Right cardiac atrium (tissue), 5 donors: ENCODE results near the gene ITIH5. TPM values are rescaled to one million over a fixed set of nuclear protein-coding genes. Genes with fewer than 3 reads are reported as not detected.
A peak's percentile ranks its signal among the peaks of the same experiment; 100 is the strongest.
"Not testable (repeated sequence)": the region's sequence is repeated elsewhere in the genome, so short reads cannot be mapped to it uniquely, and the experiment has no call there.

Experiments used
- ATAC-seq, 2 donors: fragments of 200-7000 bp; cut with Tn5 transposase; one replicate each; pipeline versions ENCODE4 v1.8.0 to v1.9.1; 2020; ENCODE audit warnings: moderate library complexity in 2 of 2, mild to moderate bottlenecking in 1 of 2
- DNase-seq, 3 donors: peaks; one replicate each; pipeline ENCODE4 v3.0.0-alpha.2; 2020
- H3K27ac ChIP-seq: one replicate; pipeline ENCODE4 v1.5.1; 2013; ENCODE audit warnings: mild to moderate bottlenecking, low read length, control low read depth, moderate library complexity
- H3K27me3 ChIP-seq: one replicate; pipeline ENCODE4 v1.6.1; 2013; ENCODE audit not compliant: control insufficient read depth, insufficient read depth
- H3K4me1 ChIP-seq: one replicate; pipeline ENCODE4 v1.6.1; 2013; ENCODE audit warnings: low read length; ENCODE audit not compliant: control insufficient read depth, insufficient read depth
- H3K4me3 ChIP-seq: one replicate; pipeline ENCODE4 v1.5.1; 2013; ENCODE audit warnings: low read length, control low read depth
- H3K9me3 ChIP-seq: one replicate; pipeline ENCODE4 v1.6.1; 2013; ENCODE audit warnings: low read length; ENCODE audit not compliant: control insufficient read depth
- WGBS: extraction: QIAGEN DNeasy Blood & Tissue Kit; methylation state at CpG from one replicate; pipeline ENCODE4 v1.1.7; 2013; 5-methylcytosine and 5-hydroxymethylcytosine counted together
- intact Hi-C, 4 donors: fragments of 100-400 bp; cut with DNase I; formaldehyde crosslinking; loops; one replicate each; pipeline versions ENCODE4 v1.11.0 to v1.14.0; 2022 to 2023
- polyA plus RNA-seq: library from polyadenylated mRNA; stranded (reverse); fragments of 200-250 nt; gene quantifications from one replicate; pipeline ENCODE4 v1.2.3, GENCODE V29; 2013
- total RNA-seq, 4 donors: library from RNA; stranded (reverse); fragmentation: NEBNext Ultra II Directional; extraction: Animal tissue kit (Norgen Biotek cat#: 25700); gene quantifications; one replicate each; pipeline ENCODE4 v1.2.1, GENCODE V29; 2021
- donor health status: healthy with polysubstance abuse.
- donor health status: DM: no; HTN: yes; CAD: no.
- donor health status: DM: no; HTN: no; CAD: no.
- donor health status: DM: no; HTN: yes; CAD: no; lungs with severe emphysema.
- donor health status: DM: yes; HTN: yes; CAD: no.

The ITIH5 gene
- total and polyA plus RNA-seq, 5 donors, result 1.4 to 5.7 (median 2.5) TPM

DNA sequence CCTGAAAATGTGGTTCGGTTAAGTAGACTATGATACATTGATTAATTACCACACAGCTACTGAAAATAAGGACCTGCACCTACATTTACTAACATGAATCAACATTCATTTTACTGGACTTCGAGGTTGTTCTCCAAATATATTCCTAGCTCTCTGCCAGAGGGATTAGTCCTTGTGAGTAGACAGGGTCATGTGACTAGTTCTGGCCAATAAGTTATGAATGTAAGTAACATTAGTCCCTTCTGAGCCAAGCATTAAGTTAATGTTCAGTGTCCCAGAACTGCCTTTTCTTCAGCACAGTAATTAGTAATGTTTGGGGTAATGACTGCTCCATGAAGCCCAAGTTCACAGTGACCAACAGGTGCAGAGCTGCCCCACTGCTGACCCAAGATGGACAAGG, 9.2 kb downstream of the ITIH5 start:
- 56% methylated on average over 2 of the region's 2 CpGs for WGBS
- ATAC-seq, result no peak
- no peaks in the 10 kb centered on the region for H3K9me3 ChIP-seq
- H3K4me3 ChIP-seq, result no peak overlapping the region
- no peaks in the 10 kb centered on the region for H3K27me3 ChIP-seq
- DNase-seq, result no peak
- intact Hi-C loops, result no loop called here
- H3K27ac ChIP-seq, result no peak overlapping the region
- H3K4me1 ChIP-seq, result no peaks in the 10 kb centered on the region

DNA sequence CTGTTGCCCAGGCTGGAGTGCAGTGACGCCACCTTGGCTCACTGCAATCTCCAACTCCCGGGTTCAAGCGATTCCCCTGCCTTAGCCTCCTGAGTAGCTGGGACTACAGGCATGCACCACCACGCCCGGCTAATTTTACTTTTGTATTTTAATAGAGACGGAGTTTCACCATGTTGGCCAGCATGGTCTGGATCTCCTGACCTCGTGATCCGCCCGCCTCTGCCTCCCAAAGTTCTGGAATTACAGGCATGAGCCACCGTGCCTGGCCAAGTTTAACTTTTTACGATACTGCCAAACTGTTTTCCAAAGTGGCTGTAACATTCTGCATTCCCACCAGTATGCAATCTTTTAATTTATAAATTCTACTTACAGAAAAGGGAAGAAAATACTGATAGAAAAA, 9.7 kb downstream of the ITIH5 start:
- 90% methylated on average over 11 of the region's 11 CpGs for WGBS
- intact Hi-C loops, H3K27ac ChIP-seq, H3K27me3 ChIP-seq, H3K4me3 ChIP-seq, H3K9me3 ChIP-seq, DNase-seq, ATAC-seq, H3K4me1 ChIP-seq: not testable (repeated sequence)

DNA sequence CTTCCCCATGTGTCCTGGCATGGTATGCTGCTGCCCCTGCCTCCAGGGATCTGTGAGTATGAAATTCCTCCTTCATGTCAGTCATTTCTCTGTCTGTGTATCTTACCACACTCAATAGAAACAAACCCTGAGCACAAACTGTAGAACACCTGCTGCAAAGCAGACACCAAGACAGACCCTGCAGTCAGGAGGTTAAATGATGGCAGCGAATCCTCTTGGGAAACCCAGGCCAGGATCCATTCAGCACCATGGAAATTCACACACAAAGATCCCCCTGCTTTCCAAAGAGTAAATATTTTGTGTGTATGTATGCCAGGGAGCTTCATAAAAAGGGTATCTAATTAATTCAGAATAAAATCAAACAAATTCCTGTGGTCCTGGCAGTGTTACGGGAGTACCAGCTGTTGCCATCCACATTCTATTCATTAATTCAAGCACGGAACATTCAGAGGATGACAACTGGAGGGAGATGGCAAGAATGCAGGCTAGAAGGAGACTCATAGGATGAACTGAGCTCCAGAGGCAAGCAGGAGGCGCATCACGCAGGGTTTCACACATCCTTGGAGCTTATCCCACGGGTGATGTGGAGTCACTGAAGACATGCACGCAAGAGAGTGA, 14.8 kb downstream of the ITIH5 start:
- Histone ChIP-seq H3K9me3 (no peaks in the 10 kb centered on the region), H3K27me3 (no peaks in the 10 kb centered on the region), H3K4me3 (no peak overlapping the region), H3K4me1 (peaks cover 2% of the 10 kb centered on the region), H3K27ac (no peak overlapping the region)
- intact Hi-C loops, result no loop called here
- 94% methylated on average over 7 of the region's 7 CpGs for WGBS
- DNase-seq, result no peak
- no peak for ATAC-seq

DNA sequence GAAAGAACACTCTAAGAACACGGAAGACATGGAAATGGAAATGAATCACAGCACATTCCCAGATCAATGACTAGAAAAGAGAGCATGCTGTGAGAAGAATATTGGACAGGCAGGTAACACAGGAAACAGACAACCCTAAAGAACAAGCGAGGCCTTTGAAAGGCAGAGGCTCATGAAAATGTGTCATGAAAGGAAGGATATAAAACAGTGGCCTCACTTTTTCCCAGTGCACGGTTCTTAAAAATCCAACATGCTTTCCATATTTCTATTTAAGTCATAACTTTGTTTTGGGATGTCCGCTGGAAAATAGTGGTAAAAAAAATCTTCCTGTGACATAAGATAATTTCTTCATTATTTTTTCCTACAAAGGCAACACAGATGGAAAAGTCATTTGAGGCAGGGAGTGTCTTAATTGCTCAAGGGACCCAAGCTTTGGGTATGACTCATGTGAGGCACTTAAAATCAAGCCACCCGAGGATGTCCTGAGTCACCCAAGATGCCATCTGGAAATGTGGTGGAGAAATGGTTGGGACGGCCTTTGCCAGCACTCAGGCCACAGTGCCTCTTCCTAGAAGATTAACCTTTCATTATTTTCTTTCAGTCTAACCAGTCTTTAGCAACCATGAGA, 17.0 kb downstream of the ITIH5 start:
- 58% methylated on average over 6 of the region's 6 CpGs for WGBS
- no peak for DNase-seq

DNA sequence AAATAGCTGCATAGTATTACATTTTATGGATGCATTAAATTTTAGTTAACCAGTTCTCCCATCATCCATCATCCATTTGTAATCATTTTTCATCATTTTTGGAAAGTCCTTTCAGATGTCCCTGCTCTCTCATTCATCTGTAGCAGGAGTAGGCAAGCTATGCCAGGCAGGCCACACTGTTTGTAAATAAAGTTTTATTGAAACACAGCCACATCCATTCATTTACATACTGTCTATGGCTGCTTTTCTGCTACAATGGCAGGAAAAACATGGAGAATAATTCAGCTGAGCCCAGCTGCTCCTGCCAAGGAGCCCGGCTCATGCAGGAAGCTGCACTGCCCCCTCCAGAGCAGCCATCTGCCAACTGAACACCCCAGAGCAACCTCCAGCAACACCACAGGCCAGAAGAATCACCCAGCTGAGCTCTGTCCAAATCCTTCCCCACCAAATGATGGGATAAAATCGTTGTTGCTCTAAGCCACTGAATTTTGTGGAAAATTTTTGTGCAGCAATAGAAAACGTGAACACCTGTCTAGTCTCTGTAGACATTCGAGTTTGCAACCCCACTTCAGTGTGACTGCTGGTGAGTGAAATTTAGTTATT, 19.6 kb downstream of the ITIH5 start:
- no peak for DNase-seq
- Histone ChIP-seq H3K4me1 (peaks cover 2% of the 10 kb centered on the region), H3K27me3 (no peaks in the 10 kb centered on the region), H3K4me3 (no peak overlapping the region), H3K9me3 (no peaks in the 10 kb centered on the region), H3K27ac (no peak overlapping the region)
- 84% methylated on average over 4 of the region's 4 CpGs for WGBS
- intact Hi-C loops, result no loop called here
- ATAC-seq, result no peak

More for the DNA sequence above, 17.0 kb downstream of the ITIH5 start:
- ATAC-seq, result no peak
- no peaks in the 10 kb centered on the region for H3K27me3 ChIP-seq
- H3K4me3 ChIP-seq, result no peak overlapping the region
- H3K9me3 ChIP-seq, result no peaks in the 10 kb centered on the region
- H3K27ac ChIP-seq, result no peak overlapping the region
- peaks cover 2% of the 10 kb centered on the region for H3K4me1 ChIP-seq
- intact Hi-C loops, result no loop called here

DNA sequence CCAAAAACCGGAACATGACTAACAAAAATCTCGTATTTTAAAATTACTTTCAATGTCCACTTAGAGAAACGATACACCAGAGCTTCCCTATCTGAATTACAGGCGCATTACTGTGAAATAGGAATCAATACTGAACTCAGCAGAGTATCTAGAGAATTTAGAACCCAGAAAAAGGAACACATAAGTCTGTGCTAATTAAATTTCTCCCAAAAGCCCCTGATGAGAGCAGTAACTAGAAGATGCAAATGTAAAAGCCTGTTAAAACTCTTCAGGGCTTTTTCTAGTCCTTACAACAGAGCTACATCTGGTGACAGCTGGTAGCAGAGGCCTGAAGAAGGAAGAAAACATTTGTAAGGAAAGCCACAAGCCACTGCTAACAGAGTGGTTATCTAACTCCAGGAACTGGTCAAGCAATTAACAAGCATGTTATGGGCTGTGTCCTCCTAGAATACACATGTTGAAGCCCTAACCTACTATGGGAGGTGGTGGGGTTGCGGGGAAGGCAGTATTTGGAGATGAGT, 24.2 kb downstream of the ITIH5 start:
- ATAC-seq, result no peak
- intact Hi-C loops, result no loop called here
- no peaks in the 10 kb centered on the region for H3K9me3 ChIP-seq
- no peak overlapping the region for H3K4me3 ChIP-seq
- H3K27ac ChIP-seq, result no peak overlapping the region
- no peaks in the 10 kb centered on the region for H3K27me3 ChIP-seq
- no peaks in the 10 kb centered on the region for H3K4me1 ChIP-seq
- 88% methylated on average over 5 of the region's 5 CpGs for WGBS
- no peak for DNase-seq

DNA sequence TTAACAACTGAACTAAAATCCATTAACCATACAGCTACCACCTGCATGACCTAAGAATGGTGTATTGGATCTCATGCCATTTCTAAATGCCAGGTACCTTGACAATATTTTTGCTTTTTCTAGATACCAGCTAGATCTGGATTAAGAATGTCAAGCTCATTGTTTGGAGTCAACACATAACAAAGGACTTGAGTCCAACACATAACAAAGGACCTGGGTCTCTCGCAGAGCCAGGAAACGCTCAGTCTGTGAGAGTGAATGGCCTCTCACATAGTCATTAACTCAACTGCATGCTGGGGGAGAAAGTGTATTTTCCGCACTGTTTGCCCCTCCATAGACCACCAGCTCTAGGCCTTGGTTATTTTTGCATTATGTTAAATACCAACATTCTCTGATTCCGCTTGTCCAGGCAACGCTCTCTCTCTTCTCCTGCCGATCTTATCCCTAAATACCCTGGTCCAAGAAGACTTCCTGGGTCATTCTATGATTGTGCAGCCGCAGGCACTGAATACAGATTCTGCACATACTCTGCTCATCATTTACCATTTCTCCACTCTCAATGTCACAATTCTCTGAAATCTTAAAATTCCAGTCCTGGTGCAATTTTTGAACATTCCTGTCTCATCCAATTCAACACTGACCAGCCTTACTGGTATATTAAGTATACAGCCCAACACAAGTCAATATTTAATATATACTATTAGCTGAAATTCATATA, 31.2 kb downstream of the ITIH5 start:
- Histone ChIP-seq H3K27me3 (no peaks in the 10 kb centered on the region), H3K4me3 (no peak overlapping the region), H3K4me1 (no peaks in the 10 kb centered on the region), H3K27ac (no peak overlapping the region), H3K9me3 (no peaks in the 10 kb centered on the region)
- intact Hi-C loops, result no loop called here
- WGBS, result 85% methylated on average over 7 of the region's 7 CpGs
- ATAC-seq (no peak), DNase-seq (no peak)

DNA sequence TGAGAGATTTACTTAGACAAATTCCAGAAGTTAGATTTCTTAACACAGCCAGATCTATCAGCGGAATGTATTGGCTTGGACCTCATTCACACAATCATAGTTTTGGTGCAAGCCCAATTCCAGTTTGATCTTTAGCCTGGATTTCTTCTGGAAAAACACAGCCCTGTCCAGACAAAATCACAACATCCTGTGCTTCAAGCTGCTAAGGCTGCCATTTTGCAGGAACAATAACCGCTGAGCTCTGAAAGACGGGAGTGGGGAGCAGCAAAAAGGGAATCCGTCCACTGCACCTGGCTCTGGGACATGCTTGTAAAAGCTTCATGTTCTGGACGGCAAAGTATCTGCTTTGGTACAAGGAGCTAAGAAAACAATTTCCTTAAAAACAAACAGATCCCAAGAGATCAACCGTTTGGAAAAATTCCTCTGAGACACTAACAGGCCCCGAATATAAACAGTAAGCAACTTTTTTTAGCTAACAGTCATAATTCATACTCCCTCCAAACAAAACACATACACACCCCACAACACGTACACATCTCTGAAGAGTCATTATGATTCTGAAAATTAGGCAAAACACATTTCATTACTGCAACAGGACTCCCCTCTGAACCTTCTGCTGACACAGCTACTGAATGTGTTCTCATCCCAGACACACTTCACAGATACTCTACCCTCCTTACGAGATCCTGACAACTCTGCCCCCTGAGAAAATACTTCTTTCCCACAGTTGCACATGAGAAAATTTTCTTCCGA, 32.4 kb downstream of the ITIH5 start:
- H3K4me3 ChIP-seq, result no peak overlapping the region
- DNase-seq, result no peak

DNA sequence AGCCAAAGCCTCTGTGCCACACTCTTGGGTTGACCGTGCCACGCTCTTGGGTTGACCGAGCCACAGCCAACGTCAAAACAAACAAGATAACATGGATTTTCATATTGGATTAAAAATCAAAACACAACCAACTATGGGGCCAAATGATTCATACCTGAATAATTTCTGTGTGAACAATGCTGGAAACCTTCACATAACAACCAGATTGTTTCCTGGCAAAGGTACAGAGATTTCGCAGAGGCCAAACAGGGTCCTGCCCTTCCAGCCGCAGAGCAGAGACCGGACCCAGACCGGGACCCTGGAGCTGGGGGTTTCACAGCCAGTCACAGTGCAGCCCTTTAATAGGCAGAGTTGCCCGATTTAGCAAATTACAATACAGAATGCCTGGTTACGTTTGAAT, 40.5 kb downstream of the ITIH5 start:
- Histone ChIP-seq H3K4me1 (no peaks in the 10 kb centered on the region), H3K4me3 (no peak overlapping the region), H3K9me3 (no peaks in the 10 kb centered on the region), H3K27me3 (no peaks in the 10 kb centered on the region), H3K27ac (no peak overlapping the region)
- 66% methylated on average over 10 of the region's 10 CpGs for WGBS
- intact Hi-C loops, result loop anchor here in 2 of 4 donors (10.0 kb wide), 2 partner anchors 91 to 101 kb away; no protein-coding TSS in a partner anchor
- DNase-seq, result no peak
- no peak for ATAC-seq

More for the DNA sequence above, 32.4 kb downstream of the ITIH5 start:
- no peak for ATAC-seq
- no peaks in the 10 kb centered on the region for H3K27me3 ChIP-seq
- H3K4me1 ChIP-seq, result no peaks in the 10 kb centered on the region
- 66% methylated on average over 10 of the region's 10 CpGs for WGBS
- intact Hi-C loops, result no loop called here
- H3K9me3 ChIP-seq, result no peaks in the 10 kb centered on the region
- H3K27ac ChIP-seq, result no peak overlapping the region

DNA sequence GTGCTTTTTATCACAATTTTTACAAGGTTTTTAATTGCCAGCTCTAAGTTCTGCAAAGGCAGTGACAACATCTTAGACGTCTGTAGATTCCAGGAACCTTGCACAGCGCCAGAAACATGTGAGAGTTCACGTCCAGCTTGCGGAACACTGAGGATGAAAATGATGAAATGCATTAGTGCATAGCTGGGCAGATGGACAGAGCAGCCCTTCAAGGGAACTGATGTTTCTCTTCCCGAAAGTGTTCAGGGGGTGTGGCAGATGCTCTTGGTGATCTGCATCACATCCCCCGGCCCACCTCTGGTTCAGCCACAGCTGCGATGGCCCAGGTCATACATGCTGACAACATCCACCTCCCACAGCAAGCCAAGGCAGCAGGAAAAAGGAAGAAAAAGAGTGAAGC, 40.9 kb downstream of the ITIH5 start:
- no peak overlapping the region for H3K4me3 ChIP-seq
- no peaks in the 10 kb centered on the region for H3K9me3 ChIP-seq
- DNase-seq (no peak), ATAC-seq (peak in 1 of 2 donors; percentile 26)
- 67% methylated on average over 7 of the region's 7 CpGs for WGBS
- H3K27ac ChIP-seq, result no peak overlapping the region
- intact Hi-C loops, result loop anchor here in 2 of 4 donors (10.0 kb wide), 2 partner anchors 91 to 101 kb away; no protein-coding TSS in a partner anchor
- no peaks in the 10 kb centered on the region for H3K27me3 ChIP-seq
- no peaks in the 10 kb centered on the region for H3K4me1 ChIP-seq
